Kidney epithelial cell (primary cell): ENCODE measurements around the gene RNPS1. TPM values are rescaled to one million over a fixed set of nuclear protein-coding genes. Genes with fewer than 3 reads are reported as not detected.

Experiments
- DNase-seq: peaks from one replicate; pipeline ENCODE4 v3.0.0-alpha.2; 2010; ENCODE audit warnings: low read depth
- H3K27me3 ChIP-seq: 2 replicates; pipeline ENCODE4 v1.6.0; 2011; ENCODE audit warnings: low read length; ENCODE audit not compliant: control insufficient read depth, insufficient read depth
- H3K36me3 ChIP-seq: 2 replicates; pipeline ENCODE4 v1.5.1; 2011; ENCODE audit warnings: low read length; ENCODE audit not compliant: control insufficient read depth, insufficient read depth
- H3K4me3 ChIP-seq: 2 replicates; pipeline ENCODE4 v1.5.1; 2011; ENCODE audit warnings: low read depth, mild to moderate bottlenecking, control low read depth, low read length
- total RNA-seq: library from RNA; depleted of rRNA; stranded (reverse); fragments of >200 nt; gene quantifications from 2 replicates; pipeline ENCODE4 v1.2.3, GENCODE V29; 2015
- TF ChIP-seq, protein P1 (sequence below): IDR thresholded peaks from 2 replicates; pipeline ENCODE4 v1.5.1; 2011; ENCODE audit warnings: mild to moderate bottlenecking, moderate library complexity, low read length, control low read depth, inconsistent platforms; ENCODE audit not compliant: insufficient read depth, poor library complexity, severe bottlenecking

The RNPS1 gene
- total RNA-seq, 1 donor from 2014 or later, result 243 TPM

DNA sequence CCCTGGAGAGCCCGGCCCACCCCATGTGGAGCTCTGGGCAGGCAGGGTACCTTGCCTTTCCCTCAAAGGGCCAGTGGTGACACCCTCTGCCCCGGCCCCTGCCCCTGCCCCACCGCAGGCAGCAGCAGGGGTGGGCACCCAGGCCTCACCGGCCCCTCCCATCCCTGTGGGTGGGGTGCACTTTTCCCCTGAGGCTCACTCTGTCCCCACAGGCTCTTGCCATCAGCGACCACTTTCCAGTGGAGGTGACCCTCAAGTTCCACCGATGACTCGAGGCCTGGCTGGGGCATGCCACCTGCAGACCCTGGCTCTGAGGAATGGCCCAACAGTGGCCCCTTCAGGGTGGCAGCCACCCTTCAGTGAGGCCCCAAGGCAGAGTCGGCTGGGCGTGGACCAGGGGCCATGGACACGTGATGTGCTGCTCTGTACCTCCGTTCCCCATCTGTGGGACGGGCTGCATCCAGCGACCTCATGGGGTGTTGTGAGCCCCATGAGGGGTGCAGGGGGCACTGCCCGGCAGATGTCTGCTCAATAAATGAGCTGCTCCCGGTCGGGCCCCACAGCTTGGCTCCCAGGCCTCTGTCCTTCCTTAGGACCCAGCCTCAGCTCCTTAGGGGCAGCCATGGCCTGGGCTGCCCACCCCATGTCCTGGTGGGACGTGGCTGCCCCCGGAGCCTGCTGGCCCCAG lies 29.6 kb downstream of the RNPS1 start:
- Histone ChIP-seq H3K4me3 (no peak overlapping the region), H3K27me3 (peaks cover 24% of the 10 kb centered on the region), H3K36me3 (peaks cover 4% of the 10 kb centered on the region)
- DNase-seq, result no peak
- TF ChIP-seq, protein P1, sequence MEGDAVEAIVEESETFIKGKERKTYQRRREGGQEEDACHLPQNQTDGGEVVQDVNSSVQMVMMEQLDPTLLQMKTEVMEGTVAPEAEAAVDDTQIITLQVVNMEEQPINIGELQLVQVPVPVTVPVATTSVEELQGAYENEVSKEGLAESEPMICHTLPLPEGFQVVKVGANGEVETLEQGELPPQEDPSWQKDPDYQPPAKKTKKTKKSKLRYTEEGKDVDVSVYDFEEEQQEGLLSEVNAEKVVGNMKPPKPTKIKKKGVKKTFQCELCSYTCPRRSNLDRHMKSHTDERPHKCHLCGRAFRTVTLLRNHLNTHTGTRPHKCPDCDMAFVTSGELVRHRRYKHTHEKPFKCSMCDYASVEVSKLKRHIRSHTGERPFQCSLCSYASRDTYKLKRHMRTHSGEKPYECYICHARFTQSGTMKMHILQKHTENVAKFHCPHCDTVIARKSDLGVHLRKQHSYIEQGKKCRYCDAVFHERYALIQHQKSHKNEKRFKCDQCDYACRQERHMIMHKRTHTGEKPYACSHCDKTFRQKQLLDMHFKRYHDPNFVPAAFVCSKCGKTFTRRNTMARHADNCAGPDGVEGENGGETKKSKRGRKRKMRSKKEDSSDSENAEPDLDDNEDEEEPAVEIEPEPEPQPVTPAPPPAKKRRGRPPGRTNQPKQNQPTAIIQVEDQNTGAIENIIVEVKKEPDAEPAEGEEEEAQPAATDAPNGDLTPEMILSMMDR, result no peak

DNA sequence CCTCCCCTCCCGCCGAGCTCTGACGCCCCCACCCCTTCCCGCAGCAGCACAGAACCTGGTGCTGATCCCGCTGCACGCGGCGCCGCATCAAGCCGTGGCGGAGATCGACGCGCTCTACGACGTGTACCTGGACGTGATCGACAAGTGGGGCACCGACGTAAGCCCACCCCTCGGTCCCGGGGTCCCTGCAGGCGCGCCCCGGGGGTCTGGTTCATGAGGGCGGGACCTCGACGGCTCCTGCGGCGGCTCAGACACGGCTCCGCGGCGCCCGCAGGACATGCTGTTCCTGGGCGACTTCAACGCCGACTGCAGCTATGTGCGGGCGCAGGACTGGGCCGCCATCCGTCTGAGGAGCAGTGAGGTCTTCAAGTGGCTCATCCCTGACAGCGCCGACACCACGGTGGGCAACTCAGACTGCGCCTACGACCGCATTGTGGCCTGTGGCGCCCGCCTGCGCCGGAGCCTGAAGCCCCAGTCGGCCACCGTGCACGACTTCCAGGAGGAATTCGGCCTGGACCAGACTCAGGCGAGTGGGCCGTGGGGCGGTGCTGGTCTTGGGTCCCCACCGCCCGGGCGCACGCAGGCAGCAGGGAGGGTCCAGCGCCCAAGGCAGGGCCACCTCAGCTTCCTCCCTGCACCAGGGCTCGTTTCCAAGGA lies 30.3 kb downstream of the RNPS1 start:
- Histone ChIP-seq H3K36me3 (peaks cover 4% of the 10 kb centered on the region), H3K4me3 (no peak overlapping the region)
- TF ChIP-seq, protein P1, result no peak

DNA sequence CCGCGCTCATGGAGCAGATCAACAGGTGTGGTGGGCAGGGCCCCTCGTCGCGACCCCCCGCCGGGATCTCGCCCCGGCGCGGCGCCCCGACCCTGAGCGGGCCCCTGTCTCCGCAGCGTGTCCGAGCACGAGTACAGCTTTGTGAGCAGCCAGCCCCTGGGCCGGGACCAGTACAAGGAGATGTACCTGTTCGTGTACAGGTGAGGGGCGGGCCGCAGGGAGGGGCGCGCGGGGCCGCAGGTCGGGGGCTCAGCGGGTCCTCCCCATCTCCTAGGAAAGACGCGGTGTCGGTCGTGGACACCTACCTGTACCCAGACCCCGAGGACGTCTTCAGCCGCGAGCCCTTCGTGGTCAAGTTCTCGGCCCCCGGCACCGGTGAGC lies 30.8 kb downstream of the RNPS1 start:
- peaks cover 24% of the 10 kb centered on the region for H3K27me3 ChIP-seq

More for the DNA sequence above, 30.3 kb downstream of the RNPS1 start:
- H3K27me3 ChIP-seq, result peaks cover 24% of the 10 kb centered on the region
- DNase-seq, result no peak

DNA sequence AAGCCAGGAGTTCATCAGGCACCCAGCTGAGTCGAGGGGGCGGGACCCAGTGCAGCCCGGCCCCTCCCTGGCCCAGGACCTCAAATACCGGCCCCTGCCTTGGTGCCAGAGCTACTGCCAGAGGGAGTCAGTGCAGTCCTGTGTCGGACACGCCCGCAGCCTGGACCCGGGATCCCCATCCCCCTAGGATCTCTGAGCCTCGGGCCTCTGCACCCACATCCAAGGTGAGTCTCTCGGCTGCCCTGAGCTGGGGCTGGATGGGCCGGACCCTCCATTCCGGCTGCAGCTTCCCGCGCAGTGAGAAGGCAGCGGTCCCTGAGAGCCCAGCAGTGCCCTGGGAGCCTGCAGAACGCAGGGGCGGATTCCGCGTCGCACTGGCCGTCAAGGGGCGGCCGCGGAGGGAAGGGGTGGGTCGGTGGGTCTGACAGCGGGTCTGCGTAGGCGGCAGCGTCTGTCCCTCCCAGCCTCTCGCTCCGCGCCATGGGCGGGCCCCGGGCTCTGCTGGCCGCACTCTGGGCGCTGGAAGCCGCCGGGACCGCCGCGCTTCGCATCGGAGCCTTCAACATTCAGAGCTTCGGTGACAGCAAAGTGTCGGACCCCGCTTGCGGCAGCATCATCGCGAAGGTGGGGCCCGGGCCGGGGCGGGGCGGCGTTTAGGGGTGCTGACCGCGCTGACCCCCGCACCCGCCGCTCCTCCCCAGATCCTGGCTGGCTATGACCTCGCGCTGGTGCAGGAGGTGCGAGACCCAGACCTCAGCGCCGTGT lies 31.4 kb downstream of the RNPS1 start, which contains the start of gene DNASE1L2:
Gene DNASE1L2, plus strand, starts transcription at position 108 of the 765 bp plus-strand sequence. Its CDS starts 373 bp downstream, at position 481.
- no peak within 1 kb of the TSS for H3K4me3 ChIP-seq
- peaks cover 24% of the 10 kb centered on the region for H3K27me3 ChIP-seq
- H3K36me3 ChIP-seq, result peaks cover 3% of the 10 kb centered on the region
- DNase-seq, result no peak
- TF ChIP-seq, protein P1, result no peak

More for the DNA sequence above, 30.8 kb downstream of the RNPS1 start:
- H3K36me3 ChIP-seq, result peaks cover 3% of the 10 kb centered on the region
- DNase-seq, result no peak
- TF ChIP-seq, protein P1, result no peak
- no peak overlapping the region for H3K4me3 ChIP-seq

DNA sequence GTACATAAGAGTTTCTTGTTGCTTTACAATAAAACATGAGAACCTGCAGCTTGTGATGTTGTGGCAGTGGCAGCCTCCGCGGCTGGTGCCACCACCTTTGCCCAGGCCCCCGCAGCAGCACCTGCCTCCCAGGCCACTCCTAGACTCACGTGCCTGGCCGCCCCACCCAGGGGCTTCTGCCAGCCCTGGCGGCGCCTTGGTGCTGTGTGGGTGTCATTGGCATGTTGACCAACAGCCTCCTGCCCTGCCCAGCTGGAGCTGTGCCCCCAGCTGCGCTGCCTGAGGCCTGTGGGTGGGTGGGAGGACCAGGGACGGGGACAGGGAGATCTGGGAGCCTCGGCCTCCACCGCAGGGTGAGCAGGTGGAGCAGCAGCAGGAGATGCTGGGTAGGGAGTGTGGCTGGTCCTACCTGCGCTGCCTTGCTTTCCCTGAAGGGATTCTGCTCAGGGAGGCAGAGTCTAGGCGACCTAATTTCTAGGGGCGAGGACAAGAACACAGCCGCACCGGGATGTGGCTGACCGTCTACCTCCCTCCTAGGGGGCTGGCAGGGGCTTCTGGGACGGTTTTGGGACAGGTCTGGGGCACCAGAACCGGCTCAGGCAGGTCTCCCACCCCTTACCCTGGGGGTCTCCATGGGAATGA lies 32.1 kb downstream of the RNPS1 start:
- no peak overlapping the region for H3K4me3 ChIP-seq
- DNase-seq, result no peak
- H3K27me3 ChIP-seq, result peaks cover 24% of the 10 kb centered on the region
- peaks cover 3% of the 10 kb centered on the region for H3K36me3 ChIP-seq
- TF ChIP-seq, protein P1, result no peak
